Measurements from ENCODE around the gene ST6GALNAC5.

The ST6GALNAC5 gene

DNA sequence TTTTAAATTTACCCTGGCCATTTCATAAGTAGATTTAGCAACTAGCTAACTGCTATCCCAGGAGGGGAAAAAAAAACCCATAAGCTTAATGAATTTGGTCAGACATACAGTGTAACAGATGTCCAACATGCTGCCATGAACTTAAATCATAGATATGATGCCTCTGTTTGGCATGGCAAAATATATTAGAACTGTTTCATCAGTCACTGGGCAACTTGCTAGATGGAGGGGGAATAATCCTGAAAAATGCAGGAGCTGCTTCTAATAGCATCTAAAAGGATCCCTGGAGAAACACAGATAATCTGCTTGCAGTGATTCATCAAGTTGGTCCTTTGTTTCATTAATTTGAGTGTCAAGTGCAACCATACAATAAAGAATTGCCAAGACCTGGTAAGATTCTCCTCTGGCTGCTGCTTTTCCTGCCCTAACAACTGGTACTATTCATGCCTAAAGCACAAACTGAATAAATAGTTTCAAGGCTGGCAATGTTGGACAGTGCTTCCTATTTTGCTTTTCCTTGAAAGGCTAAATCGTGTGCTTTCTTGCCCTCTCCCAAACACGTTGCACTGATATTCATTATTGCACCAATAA, 1.5 kb upstream of the ST6GALNAC5 start:
- no peak overlapping the region for H3K27ac ChIP-seq

GRCh38 chr1:76866566-76866965, 714 bp upstream of the ST6GALNAC5 start:
- no peak overlapping the region for H3K27ac ChIP-seq
- TF ChIP-seq ZFX (IDR thresholded peaks at IDR 0.05) (no peak), CTCF (conservative IDR thresholded peaks at IDR 0.05) (no peak)

More for the DNA sequence above, 1.5 kb upstream of the ST6GALNAC5 start:
- TF ChIP-seq ZFX (IDR thresholded peaks at IDR 0.05) (no peak), CTCF (conservative IDR thresholded peaks at IDR 0.05) (no peak)

GRCh38 chr1:76868154-76868882, 1.0 kb downstream of the ST6GALNAC5 start:
- TF ChIP-seq ZFX (IDR thresholded peaks at IDR 0.05) (no peak), CTCF (conservative IDR thresholded peaks at IDR 0.05) (peak; percentile 72)
- H3K27ac ChIP-seq: no peak overlapping the region; the same call in 1 of the 2 replicates

- TF ChIP-seq CTCF (conservative IDR thresholded peaks at IDR 0.05): no peak
- no peak for TF ChIP-seq ZFX (IDR thresholded peaks at IDR 0.05)
- no peak overlapping the region for H3K27ac ChIP-seq
Observed at GRCh38 chr1:76868916-76869315, 1.6 kb downstream of the ST6GALNAC5 start.

- H3K27ac ChIP-seq: no peak overlapping the region
- TF ChIP-seq ZFX (IDR thresholded peaks at IDR 0.05): no peak
- no peak for TF ChIP-seq CTCF (conservative IDR thresholded peaks at IDR 0.05)
Observed at GRCh38 chr1:76870037-76870436, 2.8 kb downstream of the ST6GALNAC5 start.

DNA sequence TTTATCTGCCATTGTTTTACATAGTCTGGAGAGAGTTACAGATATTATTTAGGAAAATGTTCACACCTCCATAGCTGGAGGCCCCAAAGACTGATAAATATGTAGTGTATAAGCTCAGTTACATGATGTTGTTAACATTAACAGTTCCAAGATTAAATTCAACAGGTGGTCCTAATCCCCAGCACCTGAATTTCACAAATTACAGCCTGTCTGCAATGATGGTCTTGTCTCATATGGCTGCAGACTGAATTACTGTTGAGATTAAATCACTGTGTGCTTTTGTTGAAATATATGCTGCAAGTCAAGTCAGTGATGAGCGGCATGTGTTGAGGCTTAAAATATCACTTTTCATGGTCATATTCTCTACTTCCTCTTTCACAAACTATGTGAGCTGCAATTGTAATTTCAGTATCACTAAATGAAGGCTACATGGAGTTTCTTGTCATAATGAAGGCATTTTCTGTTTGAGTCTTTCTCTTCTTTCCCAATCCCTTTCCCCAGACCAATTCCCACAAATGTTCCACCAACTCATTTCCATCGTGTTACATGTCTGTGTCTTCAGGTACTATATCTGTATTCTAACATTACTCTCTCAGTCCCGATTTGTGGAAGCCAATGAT, 4.2 kb downstream of the ST6GALNAC5 start:
- TF ChIP-seq CTCF (conservative IDR thresholded peaks at IDR 0.05) (no peak), ZFX (IDR thresholded peaks at IDR 0.05) (no peak)
- no peak overlapping the region for H3K27ac ChIP-seq

GRCh38 chr1:76872944-76873343, 5.7 kb downstream of the ST6GALNAC5 start:
- H3K27ac ChIP-seq: no peak overlapping the region
- TF ChIP-seq ZFX (IDR thresholded peaks at IDR 0.05) (no peak), CTCF (conservative IDR thresholded peaks at IDR 0.05) (no peak)

Data from C4-2B (cell line).